ENCODE data around the gene ZNF446. TPM values are rescaled to one million over a fixed set of nuclear protein-coding genes. Genes with fewer than 3 reads are reported as not detected.

The ZNF446 gene
- total and polyA plus RNA-seq, 10 of the 15 experiments (the other 5 are each of a cell fraction or from before 2014, with no cell fraction given), result 0.14 to 6.9 (median 4.1) TPM

- TF ChIP-seq ZBTB11 (CRISPR knock-in tag; IDR thresholded peaks at IDR 0.05), result no peak
- no peak for TF ChIP-seq ZBED1 (IDR thresholded peaks at IDR 0.05; ENCODE audit: borderline replicate concordance)
- peak; percentile 91 for TF ChIP-seq SIN3A (IDR thresholded peaks at IDR 0.05; ENCODE audit: low read depth, low read length)
- TF ChIP-seq MLLT1 (IDR thresholded peaks at IDR 0.05), result no peak
These were observed 24.6 kb upstream of the ZNF446 start, which contains the start of gene ZNF324B (continued) for GRCh38 chr19:58451358-58452101.

- intact Hi-C loops (cut with micrococcal nuclease; ENCODE audit: unreplicated experiment) (no loop called here), in situ Hi-C loops (cut with MboI) (no loop called here)
- no peak for TF ChIP-seq SMAD1 (IDR thresholded peaks at IDR 0.05; ENCODE audit: low read depth, partially characterized antibody)
- no TSS peak for BruUV-seq (replicated peaks)
- ChIA-PET SMC1A (ENCODE audit: uncharacterized antibody, unreplicated experiment) (no interaction called here), RAD21 (ENCODE audit: unreplicated experiment) (no interaction called here), POLR2A (no interaction called here), CTCF (interaction anchor here (1.1 kb wide), 1 partner anchor 17 kb away, joined by 3 read pairs; no protein-coding TSS in a partner anchor)
- FAIRE-seq, result no peak
- peaks cover 4% of the 10 kb centered on the region; the same call in 1 of the 2 replicates for H3K4me1 ChIP-seq (ENCODE audit: control insufficient read depth, insufficient read depth, low read length)
- H3K4me3 ChIP-seq, result no peak overlapping the region
- ATAC-seq, result no peak
- no peak overlapping the region for H3K27ac ChIP-seq (ENCODE audit: control insufficient read depth, insufficient read depth)
- H3K79me2 ChIP-seq (ENCODE audit: control insufficient read depth, insufficient read depth, low read length), result no peaks in the 10 kb centered on the region; the same call in 1 of the 2 replicates
- peaks cover 0 to 2% of the 10 kb centered on the region in 2 experiments; a peak in 1 of 4 replicates for H3K36me3 ChIP-seq (ENCODE audit: control insufficient read depth in 2 of 2, insufficient read depth in 2 of 2, low read length in 1 of 2)
- 92% methylated on average over 6 of the region's 6 CpGs for WGBS (ENCODE audit: insufficient coverage, insufficient replicate concordance, low lambda C conversion rate, missing lambda C conversion rate)
- H2AFZ ChIP-seq (ENCODE audit: control insufficient read depth, low read depth, low read length), result no peak overlapping the region
- no peak for DNase-seq (ENCODE audit: low read depth, low spot score)
- peaks cover 11% of the 10 kb centered on the region; the same call in 2 of the 3 replicates for H3K9me3 ChIP-seq (replicated peaks; ENCODE audit: control insufficient read depth, insufficient read depth, low read length)
- no peaks in the 10 kb centered on the region for H4K20me1 ChIP-seq (ENCODE audit: control insufficient read depth, insufficient read depth)
- no peak overlapping the region for H3K9ac ChIP-seq (ENCODE audit: control insufficient read depth, insufficient read depth, low read length)
- H3K27me3 ChIP-seq (replicated peaks in 1 of 2; ENCODE audit: control insufficient read depth in 2 of 2, insufficient read depth in 2 of 2, low read length in 1 of 2), result no peaks in the 10 kb centered on the region
- H3K4me2 ChIP-seq (ENCODE audit: control insufficient read depth, insufficient read depth), result no peak overlapping the region
These were observed 22.4 kb upstream of the ZNF446 start for GRCh38 chr19:58453743-58454142.
